ENCODE data around the gene NF2. TPM values are rescaled to one million over a fixed set of nuclear protein-coding genes. Genes with fewer than 3 reads are reported as not detected.
A peak's percentile ranks its signal among the peaks of the same experiment; 100 is the strongest.

Gene NF2
- total RNA-seq, 2 experiments from 2014 or later = 23.1 to 24.5 TPM

GRCh38 chr22:29615705-29616327 lies 12.4 kb downstream of the NF2 start:
- Histone ChIP-seq H3K9me3 (ENCODE audit: control insufficient read depth in 1 of 2, insufficient read depth in 1 of 2, low read length in 2 of 2) (no peaks in the 10 kb centered on the region), H3K36me3 (ENCODE audit: insufficient read depth, low read length) (no peaks in the 10 kb centered on the region), H3K4me3 (ENCODE audit: low read length) (no peak overlapping the region), H3K27ac (ENCODE audit: low read depth in 1 of 2, low read length in 2 of 2) (no peak overlapping the region), H3K4me1 (ENCODE audit: insufficient read depth, low read length) (no peaks in the 10 kb centered on the region), H3K27me3 (ENCODE audit: control insufficient read depth in 1 of 2, insufficient read depth in 2 of 2, low read length in 2 of 2) (no peaks in the 10 kb centered on the region)
- intact Hi-C loops (cut with DNase I, micrococcal nuclease) = no loop called here
- Mint-ChIP-seq H3K27me3 (no peaks in the 10 kb centered on the region), H3K4me3 (no peak overlapping the region), H3K4me1 (ENCODE audit: low read depth) (peaks cover 21% of the 10 kb centered on the region), H3K27ac (no peak overlapping the region), H3K9me3 (no peaks in the 10 kb centered on the region), H3K36me3 (ENCODE audit: low read depth) (no peaks in the 10 kb centered on the region)
- ATAC-seq (ENCODE audit: poor library complexity) = no peak
- ChIA-PET CTCF (interaction anchor here (0.9 to 2.9 kb wide), 4 partner anchors 9 to 12 kb away, joined by 3 to 9 read pairs (median 4); partner anchors contain the start of gene NF2), POLR2A (no interaction called here)
- DNase-seq = no peak
- no peak for TF ChIP-seq CTCF (IDR thresholded peaks at IDR 0.05)

- no peak for TF ChIP-seq CTCF (IDR thresholded peaks at IDR 0.05)
- intact Hi-C loops (cut with DNase I, micrococcal nuclease) = no loop called here
- Histone ChIP-seq H3K9me3 (ENCODE audit: control insufficient read depth in 1 of 2, insufficient read depth in 1 of 2, low read length in 2 of 2) (no peaks in the 10 kb centered on the region), H3K4me3 (ENCODE audit: low read length) (no peak overlapping the region), H3K27me3 (ENCODE audit: control insufficient read depth in 1 of 2, insufficient read depth in 2 of 2, low read length in 2 of 2) (no peaks in the 10 kb centered on the region), H3K36me3 (ENCODE audit: insufficient read depth, low read length) (no peaks in the 10 kb centered on the region), H3K4me1 (ENCODE audit: insufficient read depth, low read length) (peaks cover 9% of the 10 kb centered on the region), H3K27ac (ENCODE audit: low read depth in 1 of 2, low read length in 2 of 2) (no peak overlapping the region)
- POLR2A ChIA-PET = interaction anchor here (1.3 kb wide), 1 partner anchor 14 kb away, joined by 5 read pairs; no protein-coding TSS in a partner anchor
- no peaks in the 10 kb centered on the region for H3K36me3 Mint-ChIP-seq (ENCODE audit: low read depth)
- peak overlapping the region; percentile 35 for H3K27ac Mint-ChIP-seq
- H3K27me3 Mint-ChIP-seq = no peaks in the 10 kb centered on the region
- peaks cover 41% of the 10 kb centered on the region for H3K4me1 Mint-ChIP-seq (ENCODE audit: low read depth)
- CTCF ChIA-PET = interaction anchor here (2.9 kb wide), 1 partner anchor 8 kb away, joined by 9 read pairs; no protein-coding TSS in a partner anchor
- no peak overlapping the region for H3K4me3 Mint-ChIP-seq
- ATAC-seq (ENCODE audit: poor library complexity) = no peak
- no peak for DNase-seq
- no peaks in the 10 kb centered on the region for H3K9me3 Mint-ChIP-seq
Observed at GRCh38 chr22:29617922-29618629, 14.6 kb downstream of the NF2 start.

GRCh38 chr22:29621761-29622526 lies 18.5 kb downstream of the NF2 start:
- Mint-ChIP-seq H3K9me3 (no peaks in the 10 kb centered on the region), H3K4me1 (ENCODE audit: low read depth) (peaks cover 70% of the 10 kb centered on the region), H3K27me3 (no peaks in the 10 kb centered on the region), H3K4me3 (peak overlapping the region; percentile 11), H3K36me3 (ENCODE audit: low read depth) (no peaks in the 10 kb centered on the region), H3K27ac (peak overlapping the region; percentile 81)
- Histone ChIP-seq H3K27ac (ENCODE audit: low read depth in 1 of 2, low read length in 2 of 2) (peak overlapping the region in 1 of 2 donors; percentile 48), H3K27me3 (ENCODE audit: control insufficient read depth in 1 of 2, insufficient read depth in 2 of 2, low read length in 2 of 2) (no peaks in the 10 kb centered on the region), H3K4me1 (ENCODE audit: insufficient read depth, low read length) (peaks cover 28% of the 10 kb centered on the region), H3K4me3 (ENCODE audit: low read length) (no peak overlapping the region), H3K9me3 (ENCODE audit: control insufficient read depth in 1 of 2, insufficient read depth in 1 of 2, low read length in 2 of 2) (no peaks in the 10 kb centered on the region), H3K36me3 (ENCODE audit: insufficient read depth, low read length) (no peaks in the 10 kb centered on the region)
- intact Hi-C loops (cut with DNase I, micrococcal nuclease) = loop anchor here in 1 of 2 experiments (10.0 kb wide), 1 partner anchor 227 kb away; no protein-coding TSS in a partner anchor
- TF ChIP-seq CTCF (IDR thresholded peaks at IDR 0.05) = no peak
- CTCF ChIA-PET = no interaction called here
- POLR2A ChIA-PET = interaction anchor here (0.7 to 1.2 kb wide), 2 partner anchors 18 to 67 kb away, joined by 3 to 8 read pairs; no protein-coding TSS in a partner anchor
- ATAC-seq (ENCODE audit: poor library complexity) = no peak
- no peak for DNase-seq

Measured in CD4-positive, alpha-beta T cell (primary cell).